ENCODE results near the gene TTLL11. TPM values are rescaled to one million over a fixed set of nuclear protein-coding genes. Genes with fewer than 3 reads are reported as not detected.

Gene TTLL11
- total and polyA plus RNA-seq, 7 experiments from 2014 or later = 3.0 to 8.6 (median 4.4) TPM

DNA sequence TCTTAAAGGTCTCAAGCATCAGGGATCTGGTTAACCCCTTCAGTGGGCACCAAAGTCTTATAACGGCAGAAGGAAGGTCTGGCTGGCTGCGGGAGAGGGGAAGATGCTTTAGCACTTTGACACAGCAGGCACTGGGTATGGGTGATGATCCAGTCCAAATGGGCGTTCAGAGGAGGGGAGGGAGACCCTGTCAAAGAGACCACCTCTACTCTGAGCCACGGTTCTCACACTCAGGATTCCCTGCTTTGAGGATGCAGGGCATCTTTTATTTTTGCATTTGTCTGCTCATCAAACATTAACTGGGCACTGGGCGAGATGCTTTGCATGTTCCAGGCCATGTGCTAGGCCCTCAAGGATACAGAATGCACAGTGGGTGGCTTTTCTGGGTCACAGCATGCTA, 237.6 kb downstream of the TTLL11 start:
- no peak overlapping the region for H3K27ac ChIP-seq (ENCODE audit: low read depth, low read length)
- no peak for DNase-seq
- no peaks in the 10 kb centered on the region for H3K4me1 ChIP-seq (ENCODE audit: control insufficient read depth in 2 of 2, insufficient read depth in 2 of 2, low read length in 2 of 2)
- H3K27ac Mint-ChIP-seq = no peak overlapping the region
- H3K4me3 ChIP-seq (ENCODE audit: low read length) = no peak overlapping the region
- no peaks in the 10 kb centered on the region for H3K27me3 ChIP-seq (ENCODE audit: control insufficient read depth in 2 of 2, insufficient read depth in 2 of 2, low read length in 2 of 2)
- ATAC-seq = no peak
- H3K36me3 Mint-ChIP-seq = peaks cover 0 to 5% (median 0%) of the 10 kb centered on the region in 5 donors
- H3K4me1 Mint-ChIP-seq = no peaks in the 10 kb centered on the region
- ChIA-PET CTCF (no interaction called here), POLR2A (no interaction called here)
- H3K36me3 ChIP-seq (ENCODE audit: control insufficient read depth in 2 of 3, insufficient read depth in 3 of 3, low read length in 3 of 3) = no peaks in the 10 kb centered on the region
- H3K9me3 Mint-ChIP-seq = peaks cover 0 to 6% (median 0%) of the 10 kb centered on the region in 11 donors
- H3K4me3 Mint-ChIP-seq = no peak overlapping the region
- H3K27me3 Mint-ChIP-seq = no peaks in the 10 kb centered on the region
- H3K9me3 ChIP-seq (ENCODE audit: control insufficient read depth in 2 of 3, low read length in 3 of 3) = no peaks in the 10 kb centered on the region
- intact Hi-C loops (cut with micrococcal nuclease) = no loop called here

DNA sequence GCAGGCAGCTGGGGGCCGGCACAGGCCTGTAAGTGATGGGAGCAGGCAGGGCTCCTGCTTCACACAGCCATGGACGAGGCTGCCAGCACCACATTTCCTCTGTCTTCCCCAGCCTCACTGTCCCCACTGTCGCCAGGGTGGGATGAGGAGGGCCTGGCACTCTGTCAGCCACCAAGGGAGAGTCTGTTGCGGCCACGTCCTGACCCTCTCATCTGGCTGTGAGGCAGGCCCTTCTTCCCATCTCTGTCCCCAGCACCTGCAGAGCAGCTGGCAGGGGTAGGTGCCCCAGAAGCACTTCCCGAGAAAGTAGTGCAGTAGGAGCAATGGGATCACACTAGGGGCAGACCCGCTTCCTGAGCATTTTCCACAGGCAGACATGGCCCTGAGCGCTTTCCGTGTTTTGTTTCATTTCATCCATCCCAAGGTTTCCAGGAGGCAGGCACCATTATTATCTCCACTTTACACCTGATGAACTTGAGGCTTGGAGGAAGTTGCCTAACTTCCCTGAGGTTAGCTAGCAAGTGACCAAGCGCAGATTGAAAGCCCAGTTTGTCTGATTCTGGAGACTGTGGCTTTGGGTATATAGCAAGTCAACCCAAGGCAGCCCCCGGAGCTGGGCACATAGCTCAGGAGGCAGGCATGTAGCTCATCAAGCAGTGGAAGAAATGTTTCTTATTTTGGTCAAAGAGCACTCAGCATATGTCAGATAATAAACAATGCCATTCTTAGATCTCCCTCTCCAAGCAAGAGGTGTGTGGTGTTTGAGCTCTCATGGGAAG, 239.3 kb downstream of the TTLL11 start:
- Histone ChIP-seq H3K36me3 (ENCODE audit: control insufficient read depth in 2 of 3, insufficient read depth in 3 of 3, low read length in 3 of 3) (no peaks in the 10 kb centered on the region), H3K4me3 (ENCODE audit: low read length) (no peak overlapping the region), H3K27me3 (ENCODE audit: control insufficient read depth in 2 of 2, insufficient read depth in 2 of 2, low read length in 2 of 2) (no peaks in the 10 kb centered on the region), H3K9me3 (ENCODE audit: control insufficient read depth in 2 of 3, low read length in 3 of 3) (no peaks in the 10 kb centered on the region), H3K27ac (ENCODE audit: low read depth, low read length) (no peak overlapping the region), H3K4me1 (ENCODE audit: control insufficient read depth in 2 of 2, insufficient read depth in 2 of 2, low read length in 2 of 2) (no peaks in the 10 kb centered on the region)
- H3K27me3 Mint-ChIP-seq = no peaks in the 10 kb centered on the region
- H3K27ac Mint-ChIP-seq = no peak overlapping the region
- ChIA-PET CTCF (no interaction called here), POLR2A (no interaction called here)
- intact Hi-C loops (cut with micrococcal nuclease) = no loop called here
- DNase-seq (no peak), ATAC-seq (no peak)
- H3K36me3 Mint-ChIP-seq = peaks cover 0 to 8% (median 0%) of the 10 kb centered on the region in 5 donors
- H3K4me3 Mint-ChIP-seq = no peak overlapping the region
- peaks cover 0 to 13% (median 6%) of the 10 kb centered on the region in 11 donors for H3K9me3 Mint-ChIP-seq
- H3K4me1 Mint-ChIP-seq = no peaks in the 10 kb centered on the region

DNA sequence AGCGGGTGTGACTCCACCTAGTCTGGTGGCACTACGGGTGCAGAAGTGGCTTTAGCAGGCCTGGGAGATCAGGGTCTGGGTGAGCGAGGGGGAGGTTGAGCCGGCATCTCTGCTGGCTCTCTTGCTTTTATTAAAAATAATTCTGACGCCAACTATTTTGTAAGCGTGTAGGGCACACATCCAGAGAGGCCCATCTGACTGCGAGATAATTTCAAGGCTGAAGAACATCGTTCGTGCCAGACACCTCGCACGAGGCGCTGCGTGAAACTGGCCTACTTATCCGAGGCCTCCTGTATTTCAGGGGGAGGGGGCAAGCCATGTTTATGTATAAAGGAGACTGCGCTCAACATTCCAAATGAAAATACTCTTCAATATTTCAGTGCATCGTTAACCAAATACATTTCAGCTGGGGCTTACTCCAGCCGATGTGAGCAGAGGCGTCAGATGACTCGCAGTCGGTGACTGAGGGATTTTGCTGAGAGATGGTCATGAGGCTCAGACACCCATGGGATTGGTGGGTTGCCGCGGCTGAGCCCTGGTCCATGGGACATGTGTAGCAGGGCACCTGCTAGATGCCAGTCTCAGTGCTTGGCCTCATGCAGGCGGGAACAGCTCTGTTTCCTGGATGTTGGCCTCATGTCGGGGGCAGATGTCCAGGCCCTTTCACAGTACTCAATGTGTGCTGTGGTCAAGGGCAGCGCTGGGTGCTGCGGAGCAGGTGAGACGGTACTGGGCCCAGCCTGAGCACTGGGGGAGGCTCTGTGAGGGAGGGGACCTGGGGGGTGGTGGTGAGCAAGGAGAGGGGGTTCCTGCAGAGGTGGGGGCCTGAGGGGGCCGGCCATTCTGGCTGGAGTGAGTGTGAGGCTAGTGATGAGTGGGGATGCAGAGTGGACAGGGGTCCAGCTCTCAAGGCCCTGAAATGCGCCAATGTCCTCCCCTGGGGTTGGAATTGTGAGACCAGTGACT, 240.2 kb downstream of the TTLL11 start:
- ChIA-PET POLR2A (no interaction called here), CTCF (interaction anchor here (0.5 kb wide), 1 partner anchor 20 kb away, joined by 5 read pairs; no protein-coding TSS in a partner anchor)
- Histone ChIP-seq H3K27me3 (ENCODE audit: control insufficient read depth in 2 of 2, insufficient read depth in 2 of 2, low read length in 2 of 2) (no peaks in the 10 kb centered on the region), H3K4me1 (ENCODE audit: control insufficient read depth in 2 of 2, insufficient read depth in 2 of 2, low read length in 2 of 2) (no peaks in the 10 kb centered on the region), H3K9me3 (ENCODE audit: control insufficient read depth in 2 of 3, low read length in 3 of 3) (no peaks in the 10 kb centered on the region), H3K4me3 (ENCODE audit: low read length) (no peak overlapping the region), H3K36me3 (ENCODE audit: control insufficient read depth in 2 of 3, insufficient read depth in 3 of 3, low read length in 3 of 3) (no peaks in the 10 kb centered on the region), H3K27ac (ENCODE audit: low read depth, low read length) (no peak overlapping the region)
- Mint-ChIP-seq H3K27ac (no peak overlapping the region), H3K4me3 (no peak overlapping the region), H3K36me3 (peaks cover 0 to 8% (median 0%) of the 10 kb centered on the region in 5 donors), H3K27me3 (no peaks in the 10 kb centered on the region), H3K9me3 (peaks cover 0 to 17% (median 10%) of the 10 kb centered on the region in 11 donors), H3K4me1 (no peaks in the 10 kb centered on the region)
- intact Hi-C loops (cut with micrococcal nuclease) = no loop called here
- DNase-seq = no peak
- no peak for ATAC-seq

DNA sequence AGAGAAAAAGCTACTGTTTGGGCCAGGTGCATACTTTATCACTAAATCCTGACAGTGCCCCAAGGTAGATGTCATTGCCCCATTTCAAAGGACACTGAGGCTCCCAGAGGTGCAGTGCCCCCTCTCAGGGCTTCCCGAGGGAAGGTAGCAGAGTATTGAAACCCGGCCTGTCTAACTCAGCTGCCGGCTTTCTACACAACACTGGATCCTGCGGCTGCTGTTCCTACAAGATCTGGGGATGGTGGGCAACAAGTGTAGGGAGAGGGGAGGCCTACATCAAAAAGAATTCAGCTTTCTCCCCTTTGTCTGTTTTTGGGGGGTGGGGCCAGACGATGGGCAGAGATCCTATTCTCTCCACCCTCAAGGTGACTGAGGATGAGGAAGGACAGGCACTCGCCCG, 240.9 kb downstream of the TTLL11 start:
- H3K27me3 Mint-ChIP-seq = no peaks in the 10 kb centered on the region
- intact Hi-C loops (cut with micrococcal nuclease) = no loop called here
- Histone ChIP-seq H3K9me3 (ENCODE audit: control insufficient read depth in 2 of 3, low read length in 3 of 3) (no peaks in the 10 kb centered on the region), H3K27me3 (ENCODE audit: control insufficient read depth in 2 of 2, insufficient read depth in 2 of 2, low read length in 2 of 2) (no peaks in the 10 kb centered on the region), H3K4me1 (ENCODE audit: control insufficient read depth in 2 of 2, insufficient read depth in 2 of 2, low read length in 2 of 2) (no peaks in the 10 kb centered on the region), H3K4me3 (ENCODE audit: low read length) (no peak overlapping the region), H3K36me3 (ENCODE audit: control insufficient read depth in 2 of 3, insufficient read depth in 3 of 3, low read length in 3 of 3) (no peaks in the 10 kb centered on the region), H3K27ac (ENCODE audit: low read depth, low read length) (no peak overlapping the region)
- peaks cover 0 to 8% (median 0%) of the 10 kb centered on the region in 5 donors for H3K36me3 Mint-ChIP-seq
- H3K9me3 Mint-ChIP-seq = peaks cover 0 to 17% (median 10%) of the 10 kb centered on the region in 11 donors
- H3K4me3 Mint-ChIP-seq = no peak overlapping the region
- no peaks in the 10 kb centered on the region for H3K4me1 Mint-ChIP-seq
- ATAC-seq (no peak), DNase-seq (no peak)
- ChIA-PET POLR2A (no interaction called here), CTCF (no interaction called here)
- no peak overlapping the region for H3K27ac Mint-ChIP-seq

DNA sequence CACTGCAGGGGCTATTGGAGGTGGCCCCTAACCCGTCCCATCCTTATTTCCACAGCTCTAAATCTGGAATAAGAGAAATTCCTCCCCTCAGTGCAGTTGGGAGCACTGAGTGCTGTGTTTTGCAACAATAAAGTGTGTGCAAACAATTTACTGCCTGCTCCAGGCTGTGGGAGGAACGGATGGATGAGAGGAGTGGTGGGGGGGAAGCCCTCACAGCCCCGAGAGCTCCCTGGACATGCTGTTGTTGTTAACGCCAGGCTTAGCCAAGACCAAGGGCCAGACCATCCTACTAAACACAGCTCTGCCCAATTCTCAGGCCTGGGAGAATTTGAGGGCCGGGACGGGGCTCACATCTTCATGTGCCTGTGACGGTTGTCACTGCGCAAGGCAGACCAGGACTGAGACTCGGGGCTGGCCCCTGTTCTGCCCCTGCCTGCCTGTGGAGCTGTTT, 241.4 kb downstream of the TTLL11 start:
- Histone ChIP-seq H3K4me3 (ENCODE audit: low read length) (no peak overlapping the region), H3K27ac (ENCODE audit: low read depth, low read length) (no peak overlapping the region), H3K9me3 (ENCODE audit: control insufficient read depth in 2 of 3, low read length in 3 of 3) (no peaks in the 10 kb centered on the region), H3K36me3 (ENCODE audit: control insufficient read depth in 2 of 3, insufficient read depth in 3 of 3, low read length in 3 of 3) (no peaks in the 10 kb centered on the region), H3K27me3 (ENCODE audit: control insufficient read depth in 2 of 2, insufficient read depth in 2 of 2, low read length in 2 of 2) (no peaks in the 10 kb centered on the region), H3K4me1 (ENCODE audit: control insufficient read depth in 2 of 2, insufficient read depth in 2 of 2, low read length in 2 of 2) (no peaks in the 10 kb centered on the region)
- peaks cover 0 to 8% (median 0%) of the 10 kb centered on the region in 5 donors for H3K36me3 Mint-ChIP-seq
- DNase-seq (no peak), ATAC-seq (no peak)
- H3K4me1 Mint-ChIP-seq = no peaks in the 10 kb centered on the region
- intact Hi-C loops (cut with micrococcal nuclease) = no loop called here
- H3K27me3 Mint-ChIP-seq = no peaks in the 10 kb centered on the region
- POLR2A ChIA-PET = no interaction called here
- H3K9me3 Mint-ChIP-seq = peaks cover 0 to 17% (median 10%) of the 10 kb centered on the region in 11 donors
- CTCF ChIA-PET = no interaction called here
- no peak overlapping the region for H3K27ac Mint-ChIP-seq
- H3K4me3 Mint-ChIP-seq = no peak overlapping the region

DNA sequence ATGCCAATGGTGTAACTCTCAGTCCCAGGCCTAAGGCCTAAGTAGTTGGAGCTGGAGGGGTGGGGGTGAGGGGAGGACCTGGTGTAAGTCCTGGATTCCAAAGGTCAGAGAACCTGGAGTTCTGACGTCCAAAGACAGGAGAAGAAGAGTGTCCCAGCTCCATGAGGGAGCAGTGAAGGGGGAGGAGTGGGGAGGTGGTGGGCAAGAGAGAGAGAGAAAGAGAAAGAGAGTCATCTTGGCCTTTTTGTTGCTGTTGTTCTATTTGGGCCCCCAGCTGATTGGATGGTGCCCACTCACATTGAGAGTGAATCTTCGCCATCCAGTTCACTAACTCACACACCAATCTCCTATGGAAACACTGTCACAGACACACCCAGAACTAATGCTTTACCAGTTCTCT, 242.7 kb downstream of the TTLL11 start:
- no peaks in the 10 kb centered on the region for H3K27me3 ChIP-seq (ENCODE audit: control insufficient read depth in 2 of 2, insufficient read depth in 2 of 2, low read length in 2 of 2)
- H3K4me3 ChIP-seq (ENCODE audit: low read length) = no peak overlapping the region
- ChIA-PET CTCF (no interaction called here), POLR2A (no interaction called here)
- ATAC-seq (no peak), DNase-seq (no peak)
- no peaks in the 10 kb centered on the region for H3K4me1 Mint-ChIP-seq
- no peak overlapping the region for H3K27ac Mint-ChIP-seq
- peaks cover 0 to 30% (median 10%) of the 10 kb centered on the region in 11 donors for H3K9me3 Mint-ChIP-seq
- no peaks in the 10 kb centered on the region for H3K36me3 ChIP-seq (ENCODE audit: control insufficient read depth in 2 of 3, insufficient read depth in 3 of 3, low read length in 3 of 3)
- no peaks in the 10 kb centered on the region for H3K4me1 ChIP-seq (ENCODE audit: control insufficient read depth in 2 of 2, insufficient read depth in 2 of 2, low read length in 2 of 2)
- H3K4me3 Mint-ChIP-seq = no peak overlapping the region
- intact Hi-C loops (cut with micrococcal nuclease) = no loop called here
- H3K27me3 Mint-ChIP-seq = no peaks in the 10 kb centered on the region
- no peaks in the 10 kb centered on the region for H3K9me3 ChIP-seq (ENCODE audit: control insufficient read depth in 2 of 3, low read length in 3 of 3)
- peaks cover 0 to 8% (median 5%) of the 10 kb centered on the region in 5 donors for H3K36me3 Mint-ChIP-seq
- no peak overlapping the region for H3K27ac ChIP-seq (ENCODE audit: low read depth, low read length)

All from naive thymus-derived CD4-positive, alpha-beta T cell (primary cell).